Smooth muscle cell (in vitro differentiated cells): ENCODE results near the gene PSMB1. TPM values are rescaled to one million over a fixed set of nuclear protein-coding genes. Genes with fewer than 3 reads are reported as not detected.
A peak's percentile ranks its signal among the peaks of the same experiment; 100 is the strongest.

Source experiments
- DNase-seq: peaks from one replicate; lab custom pipeline; 2025; ENCODE audit not compliant: unreplicated experiment; lab: John Stamatoyannopoulos, UW
- H2AFZ ChIP-seq: fragments of 200-600 bp; sonication (generic); 2 replicates; pipeline ENCODE4 v1.6.0; 2016; ENCODE audit warnings: antibody characterized with exemption, low read depth, mild to moderate bottlenecking
- H3F3A ChIP-seq: fragments of 200-600 bp; sonication (generic); 2 replicates; pipeline ENCODE4 v1.6.0; 2017; ENCODE audit warnings: antibody characterized with exemption, low read depth
- H3K27ac ChIP-seq: fragments of 200-600 bp; sonication (generic); 2 replicates; pipeline ENCODE4 v1.5.1; 2016; ENCODE audit warnings: low read depth, mild to moderate bottlenecking
- H3K27me3 ChIP-seq: fragments of 200-600 bp; sonication (generic); 2 replicates; pipeline ENCODE4 v1.6.1; 2016; ENCODE audit warnings: low read depth, mild to moderate bottlenecking
- H3K36me3 ChIP-seq: fragments of 200-600 bp; sonication (generic); 2 replicates; pipeline ENCODE4 v1.5.1; 2016; ENCODE audit warnings: low read depth
- H3K4me1 ChIP-seq: fragments of 200-600 bp; sonication (generic); 2 replicates; pipeline ENCODE4 v1.5.1; 2016; ENCODE audit warnings: low read depth
- H3K4me2 ChIP-seq: fragments of 200-600 bp; sonication (generic); 2 replicates; pipeline ENCODE4 v1.6.0; 2016; ENCODE audit warnings: mild to moderate bottlenecking
- H3K4me3 ChIP-seq: fragments of 200-600 bp; sonication (generic); 2 replicates; pipeline ENCODE4 v1.5.1; 2016; ENCODE audit warnings: mild to moderate bottlenecking
- H3K79me2 ChIP-seq: fragments of 200-600 bp; sonication (generic); 2 replicates; pipeline ENCODE4 v1.6.0; 2016; ENCODE audit warnings: low read depth, mild to moderate bottlenecking
- H3K9ac ChIP-seq: fragments of 200-600 bp; sonication (generic); 2 replicates; pipeline ENCODE4 v1.6.0; 2016; ENCODE audit warnings: low read depth
- H3K9me3 ChIP-seq: fragments of 200-600 bp; sonication (generic); replicated peaks from 2 replicates; pipeline ENCODE4 v1.5.1; 2016; ENCODE audit warnings: low read depth
- H4K20me1 ChIP-seq: fragments of 200-600 bp; sonication (generic); 2 replicates; pipeline ENCODE4 v1.6.0; 2016; ENCODE audit warnings: low read depth
- WGBS: methylation state at CpG from one replicate; pipeline ENCODE4 v1.1.7; 2016; ENCODE audit warnings: low lambda C conversion rate; 5-methylcytosine and 5-hydroxymethylcytosine counted together
- polyA plus RNA-seq: library from polyadenylated mRNA; unstranded; fragments of >200 nt; fragmentation: Nextera tagmentation; extraction: Ambion mirVana; gene quantifications from 2 replicates; pipeline ENCODE4 v1.2.1, GENCODE V29; 2016
- total RNA-seq: library from RNA; depleted of rRNA; stranded (reverse); fragments of >200 nt; gene quantifications from 2 replicates; pipeline ENCODE4 v1.2.3, GENCODE V29; 2014
- TF ChIP-seq, protein P1 (sequence below): fragments of 200-600 bp; sonication (generic); IDR thresholded peaks from 2 replicates; pipeline ENCODE4 v1.5.1; 2017; ENCODE audit warnings: borderline replicate concordance, mild to moderate bottlenecking, antibody characterized with exemption; ENCODE audit not compliant: insufficient read depth, poor library complexity, severe bottlenecking

Gene PSMB1
- total and polyA plus RNA-seq, 2 experiments from 2014 or later, result 233 to 484 TPM

DNA sequence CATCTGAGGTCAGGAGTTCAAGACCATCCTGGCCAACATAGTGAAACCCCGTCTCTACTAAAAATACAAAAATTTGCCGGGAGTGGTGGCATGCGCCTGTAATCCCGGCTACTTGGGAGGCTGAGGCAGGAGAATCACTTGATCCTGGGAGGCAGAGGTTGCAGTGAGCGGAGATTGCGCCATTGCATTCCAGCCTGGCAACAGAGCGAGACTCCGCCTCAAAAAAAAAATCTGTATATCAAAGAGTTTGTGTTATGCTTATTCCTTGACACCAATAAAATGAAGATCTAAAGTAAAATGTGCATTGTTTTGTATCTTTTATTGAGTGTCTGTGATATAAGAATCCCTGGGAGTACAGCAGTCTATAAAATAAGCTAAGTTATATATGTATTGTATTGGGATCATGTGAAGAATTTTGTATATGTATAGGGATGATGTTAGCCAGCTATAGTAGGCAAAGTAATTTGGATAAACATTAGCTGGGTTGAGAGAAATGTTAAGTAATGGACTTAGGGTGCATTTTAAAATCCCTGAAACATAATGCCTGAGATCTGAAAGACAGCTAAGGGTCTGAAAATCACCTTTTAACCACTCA is 11.9 kb upstream of the PSMB1 start:
- no peak overlapping the region for H2AFZ ChIP-seq
- WGBS, result 98% methylated on average over 8 of the region's 8 CpGs
- no peaks in the 10 kb centered on the region for H3K27me3 ChIP-seq
- H4K20me1 ChIP-seq, result peaks cover 8% of the 10 kb centered on the region
- no peaks in the 10 kb centered on the region for H3K4me1 ChIP-seq
- no peak overlapping the region for H3K27ac ChIP-seq
- TF ChIP-seq, protein P1, sequence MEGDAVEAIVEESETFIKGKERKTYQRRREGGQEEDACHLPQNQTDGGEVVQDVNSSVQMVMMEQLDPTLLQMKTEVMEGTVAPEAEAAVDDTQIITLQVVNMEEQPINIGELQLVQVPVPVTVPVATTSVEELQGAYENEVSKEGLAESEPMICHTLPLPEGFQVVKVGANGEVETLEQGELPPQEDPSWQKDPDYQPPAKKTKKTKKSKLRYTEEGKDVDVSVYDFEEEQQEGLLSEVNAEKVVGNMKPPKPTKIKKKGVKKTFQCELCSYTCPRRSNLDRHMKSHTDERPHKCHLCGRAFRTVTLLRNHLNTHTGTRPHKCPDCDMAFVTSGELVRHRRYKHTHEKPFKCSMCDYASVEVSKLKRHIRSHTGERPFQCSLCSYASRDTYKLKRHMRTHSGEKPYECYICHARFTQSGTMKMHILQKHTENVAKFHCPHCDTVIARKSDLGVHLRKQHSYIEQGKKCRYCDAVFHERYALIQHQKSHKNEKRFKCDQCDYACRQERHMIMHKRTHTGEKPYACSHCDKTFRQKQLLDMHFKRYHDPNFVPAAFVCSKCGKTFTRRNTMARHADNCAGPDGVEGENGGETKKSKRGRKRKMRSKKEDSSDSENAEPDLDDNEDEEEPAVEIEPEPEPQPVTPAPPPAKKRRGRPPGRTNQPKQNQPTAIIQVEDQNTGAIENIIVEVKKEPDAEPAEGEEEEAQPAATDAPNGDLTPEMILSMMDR, result no peak
- peaks cover 18% of the 10 kb centered on the region for H3K79me2 ChIP-seq
- H3F3A ChIP-seq, result no peaks in the 10 kb centered on the region
- no peaks in the 10 kb centered on the region for H3K9me3 ChIP-seq
- peaks cover 41% of the 10 kb centered on the region for H3K36me3 ChIP-seq
- no peak overlapping the region for H3K4me3 ChIP-seq
- no peak overlapping the region for H3K9ac ChIP-seq
- DNase-seq, result no peak
- no peak overlapping the region for H3K4me2 ChIP-seq

DNA sequence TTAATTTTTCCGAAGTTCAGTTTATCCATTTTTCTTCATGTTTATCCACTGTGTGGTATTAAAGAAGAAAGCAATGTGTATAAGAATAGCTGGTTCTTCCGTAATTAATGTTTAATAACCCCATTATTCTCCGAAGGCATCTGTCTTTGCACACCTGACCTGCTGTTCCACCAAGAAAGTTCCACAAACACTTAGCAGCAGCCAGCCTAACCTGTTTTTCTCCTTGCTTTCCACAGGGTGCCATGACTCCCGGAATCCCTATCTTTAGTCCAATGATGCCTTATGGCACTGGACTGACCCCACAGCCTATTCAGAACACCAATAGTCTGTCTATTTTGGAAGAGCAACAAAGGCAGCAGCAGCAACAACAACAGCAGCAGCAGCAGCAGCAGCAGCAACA is 8.4 kb upstream of the PSMB1 start:
- TF ChIP-seq, protein P1, result no peak
- WGBS, result 94% methylated on average over 4 of the region's 4 CpGs

DNA sequence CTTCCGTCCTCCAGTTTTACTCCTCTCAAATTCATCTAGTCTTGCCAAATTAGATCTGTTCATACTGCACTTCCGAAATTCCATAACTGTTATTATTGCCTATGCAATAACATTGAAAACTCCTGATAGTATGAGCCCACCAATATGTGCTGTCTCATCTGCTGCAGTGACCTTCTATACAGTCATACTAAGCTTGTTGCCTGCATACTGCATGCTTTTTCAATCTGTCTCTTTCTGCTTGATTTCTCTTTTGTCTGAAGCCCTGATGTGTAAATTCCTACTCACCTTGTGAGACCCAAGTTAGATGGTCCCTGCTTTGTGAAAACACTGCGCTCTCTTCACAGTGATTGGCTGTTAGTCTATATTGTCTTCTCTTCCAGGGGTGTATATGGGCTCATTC is 2.2 kb upstream of the PSMB1 start:
- Histone ChIP-seq H3K27me3 (no peaks in the 10 kb centered on the region), H3K4me3 (peak overlapping the region; percentile 93), H3K9ac (peak overlapping the region; percentile 92), H3K79me2 (peaks cover 62% of the 10 kb centered on the region), H4K20me1 (peaks cover 43% of the 10 kb centered on the region), H3K4me2 (peak overlapping the region; percentile 96), H3K9me3 (no peaks in the 10 kb centered on the region), H2AFZ (no peak overlapping the region), H3K4me1 (peaks cover 24% of the 10 kb centered on the region), H3F3A (peaks cover 6% of the 10 kb centered on the region), H3K27ac (no peak overlapping the region), H3K36me3 (no peaks in the 10 kb centered on the region)
- no peak for DNase-seq
- TF ChIP-seq, protein P1, result no peak
- WGBS, result 71% methylated on average over 3 of the region's 3 CpGs

More for the DNA sequence above, 8.4 kb upstream of the PSMB1 start:
- H3K9me3 ChIP-seq, result no peaks in the 10 kb centered on the region
- H3K4me2 ChIP-seq, result no peak overlapping the region
- no peaks in the 10 kb centered on the region for H3K4me1 ChIP-seq
- no peak for DNase-seq
- H3K9ac ChIP-seq, result no peak overlapping the region
- H3K27ac ChIP-seq, result no peak overlapping the region
- H3K36me3 ChIP-seq, result peaks cover 19% of the 10 kb centered on the region
- peaks cover 31% of the 10 kb centered on the region for H3K79me2 ChIP-seq
- H3K4me3 ChIP-seq, result no peak overlapping the region
- H2AFZ ChIP-seq, result no peak overlapping the region
- peaks cover 24% of the 10 kb centered on the region for H4K20me1 ChIP-seq
- H3F3A ChIP-seq, result peaks cover 3% of the 10 kb centered on the region
- no peaks in the 10 kb centered on the region for H3K27me3 ChIP-seq

DNA sequence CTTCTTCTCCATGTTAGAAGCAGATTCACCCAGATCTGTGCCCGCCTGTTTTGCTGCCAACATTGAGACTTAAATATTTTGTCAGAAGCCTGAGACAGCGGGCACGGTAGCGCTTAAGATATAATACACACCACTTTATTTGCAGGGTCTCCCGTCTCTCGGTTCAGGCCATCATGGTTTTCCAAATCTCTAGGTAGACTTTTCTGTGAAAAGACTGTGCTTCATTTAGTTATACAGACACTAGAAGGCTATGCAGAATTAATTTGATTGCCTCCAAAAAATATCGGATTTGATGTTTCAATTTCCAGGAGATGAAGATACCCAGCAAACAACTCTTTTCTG is 1.7 kb upstream of the PSMB1 start:
- H3K27ac ChIP-seq, result peak overlapping the region; percentile 95
- H3F3A ChIP-seq, result peaks cover 6% of the 10 kb centered on the region
- no peak for DNase-seq
- no peaks in the 10 kb centered on the region for H3K27me3 ChIP-seq
- peaks cover 43% of the 10 kb centered on the region for H4K20me1 ChIP-seq
- peak overlapping the region; percentile 92 for H3K9ac ChIP-seq
- peak overlapping the region; percentile 92 for H2AFZ ChIP-seq
- 5% methylated on average over 7 of the region's 7 CpGs for WGBS
- no peaks in the 10 kb centered on the region for H3K36me3 ChIP-seq
- H3K4me3 ChIP-seq, result peak overlapping the region; percentile 93
- H3K4me1 ChIP-seq, result peaks cover 24% of the 10 kb centered on the region
- TF ChIP-seq, protein P1, result no peak
- peaks cover 67% of the 10 kb centered on the region for H3K79me2 ChIP-seq
- peak overlapping the region; percentile 96 for H3K4me2 ChIP-seq
- no peaks in the 10 kb centered on the region for H3K9me3 ChIP-seq
